A673 (cell line): ENCODE measurements around the gene SH3PXD2B. TPM values are rescaled to one million over a fixed set of nuclear protein-coding genes. Genes with fewer than 3 reads are reported as not detected.

Experiments used
- BruUV-seq: library from RNA; stranded (reverse); fragments of 400-500 nt; replicated peaks from 2 replicates; lab custom pipeline; 2021; lab: Mats Ljungman, UMichigan
- CTCF ChIA-PET: fragments of 300-600 bp; sonication (Branson Sonifier 250); formaldehyde crosslinking; loops from one replicate; lab custom pipeline; 2022; ENCODE audit warnings: antibody characterized with exemption; lab: Charles Lee
- POLR2A ChIA-PET: fragments of 300-600 bp; sonication (Branson Sonifier 250); formaldehyde crosslinking; loops from one replicate; lab custom pipeline; 2022; ENCODE audit warnings: antibody characterized with exemption; ENCODE audit not compliant: low non-redundant PET; lab: Charles Lee
- DNase-seq: peaks from one replicate; pipeline ENCODE4 v3.0.0-alpha.2; 2015; ENCODE audit warnings: low spot score
- H3K27ac ChIP-seq: fragments of 200-600 bp; sonication (generic); 2 replicates; pipeline ENCODE4 v1.5.1; 2016; ENCODE audit warnings: mixed run types, low read depth, mild to moderate bottlenecking, mixed read lengths, antibody characterized with exemption, low read length; ENCODE audit not compliant: poor library complexity, severe bottlenecking
- H3K27me3 ChIP-seq: fragments of 200-600 bp; sonication (generic); replicated peaks from 2 replicates; pipeline ENCODE4 v1.6.1; 2017; ENCODE audit warnings: mixed run types, low read depth, mild to moderate bottlenecking, mixed read lengths, antibody characterized with exemption, low read length; ENCODE audit not compliant: insufficient read depth, poor library complexity
- H3K36me3 ChIP-seq: fragments of 200-600 bp; sonication (generic); 2 replicates; pipeline ENCODE4 v1.6.1; 2016; ENCODE audit warnings: mixed run types, mild to moderate bottlenecking, mixed read lengths, antibody characterized with exemption, low read length; ENCODE audit not compliant: insufficient read depth, poor library complexity, severe bottlenecking
- H3K4me1 ChIP-seq: fragments of 200-600 bp; sonication (generic); 2 replicates; pipeline ENCODE4 v1.6.1; 2017; ENCODE audit warnings: mixed run types, mild to moderate bottlenecking, mixed read lengths, antibody characterized with exemption, low read length; ENCODE audit not compliant: insufficient read depth, poor library complexity, severe bottlenecking
- H3K4me3 ChIP-seq: fragments of 200-600 bp; sonication (generic); 2 replicates; pipeline ENCODE4 v1.5.1; 2016; ENCODE audit warnings: low read depth, mixed run types, mild to moderate bottlenecking, mixed read lengths, low read length; ENCODE audit not compliant: poor library complexity, severe bottlenecking
- H3K9me3 ChIP-seq: fragments of 200-600 bp; sonication (generic); 2 replicates; pipeline ENCODE4 v1.6.1; 2016; ENCODE audit warnings: mixed run types, low read depth, mild to moderate bottlenecking, mixed read lengths, antibody characterized with exemption, low read length; ENCODE audit not compliant: poor library complexity, severe bottlenecking
- CTCF ChIP-seq: fragments of 300-800, 200-600 bp; sonication (generic); conservative IDR thresholded peaks from 2 replicates; pipeline ENCODE4 v1.5.1; 2017; ENCODE audit warnings: low read depth, mild to moderate bottlenecking, antibody characterized with exemption, low read length, moderate library complexity, mixed read lengths
- EZH2 ChIP-seq: fragments of 200-600 bp; sonication (generic); IDR thresholded peaks from 2 replicates; pipeline ENCODE4 v1.6.1; 2017; ENCODE audit warnings: borderline replicate concordance, low read depth, mild to moderate bottlenecking, mixed read lengths, antibody characterized with exemption, low read length; ENCODE audit not compliant: poor library complexity, severe bottlenecking
- intact Hi-C: fragments of 100-400 bp; cut with micrococcal nuclease; formaldehyde crosslinking; loops from one replicate; pipeline ENCODE4 v1.10.0; 2022; ENCODE audit not compliant: unreplicated experiment
- total RNA-seq: library from RNA; stranded (reverse); gene quantifications from 2 replicates; pipeline ENCODE4 v1.2.3, GENCODE V29; 2021

Gene SH3PXD2B
- total RNA-seq, 1 experiment from 2014 or later: 28.1 TPM

GRCh38 chr5:172430354-172430753 is 24.0 kb downstream of the SH3PXD2B start:
- no TSS peak for BruUV-seq
- Histone ChIP-seq H3K27me3 (no peaks in the 10 kb centered on the region), H3K27ac (no peak overlapping the region), H3K9me3 (no peaks in the 10 kb centered on the region), H3K4me3 (no peak overlapping the region), H3K4me1 (no peaks in the 10 kb centered on the region), H3K36me3 (no peaks in the 10 kb centered on the region)
- CTCF ChIA-PET: no interaction called here
- POLR2A ChIA-PET: no interaction called here
- no peak for DNase-seq
- intact Hi-C loops: no loop called here
- TF ChIP-seq CTCF (no peak), EZH2 (no peak)

GRCh38 chr5:172429201-172429940 is 25.0 kb downstream of the SH3PXD2B start:
- no peak overlapping the region for H3K4me3 ChIP-seq
- no peaks in the 10 kb centered on the region for H3K36me3 ChIP-seq
- H3K4me1 ChIP-seq: no peaks in the 10 kb centered on the region
- H3K9me3 ChIP-seq: no peaks in the 10 kb centered on the region
- DNase-seq: no peak
- intact Hi-C loops: no loop called here
- H3K27ac ChIP-seq: no peak overlapping the region
- POLR2A ChIA-PET: no interaction called here
- CTCF ChIA-PET: interaction anchor here (1.0 kb wide), 1 partner anchor 22 kb away, joined by 3 read pairs; no protein-coding TSS in a partner anchor
- TF ChIP-seq CTCF (no peak), EZH2 (no peak)
- no TSS peak for BruUV-seq
- H3K27me3 ChIP-seq: no peaks in the 10 kb centered on the region

- H3K4me1 ChIP-seq: no peaks in the 10 kb centered on the region
- no peak overlapping the region for H3K4me3 ChIP-seq
- no peaks in the 10 kb centered on the region for H3K27me3 ChIP-seq
- BruUV-seq: no TSS peak
- intact Hi-C loops: no loop called here
- H3K27ac ChIP-seq: no peak overlapping the region
- no peak for DNase-seq
- H3K9me3 ChIP-seq: no peaks in the 10 kb centered on the region
- ChIA-PET CTCF (interaction anchor here (1.0 kb wide), 1 partner anchor 23 kb away, joined by 3 read pairs; no protein-coding TSS in a partner anchor), POLR2A (no interaction called here)
- no peak for TF ChIP-seq EZH2
- no peak for TF ChIP-seq CTCF
- no peaks in the 10 kb centered on the region for H3K36me3 ChIP-seq
These were observed 25.8 kb downstream of the SH3PXD2B start for GRCh38 chr5:172428224-172429166.
